ENCODE measurements around the gene TICRR.

DNA sequence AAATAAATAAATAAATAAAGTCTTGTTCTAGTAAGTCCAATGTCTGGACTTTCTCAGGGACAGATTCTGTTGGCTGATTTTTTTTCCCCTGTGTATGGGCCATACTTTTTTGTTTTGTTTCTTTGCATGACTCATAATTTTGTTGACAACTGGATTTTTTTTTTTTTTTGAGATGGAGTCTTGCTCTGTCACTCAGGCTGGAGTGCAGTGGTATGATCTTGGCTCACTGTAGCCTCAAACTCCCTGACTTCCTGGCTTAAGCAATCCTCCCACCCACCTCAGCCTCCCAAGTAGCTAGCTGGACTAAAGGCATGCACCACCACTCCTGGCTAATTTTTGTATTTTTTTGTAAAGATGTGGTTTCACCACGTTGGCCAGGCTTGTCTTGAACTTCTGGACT lies 38.9 kb downstream of the TICRR start:
- TF ChIP-seq, protein P1, sequence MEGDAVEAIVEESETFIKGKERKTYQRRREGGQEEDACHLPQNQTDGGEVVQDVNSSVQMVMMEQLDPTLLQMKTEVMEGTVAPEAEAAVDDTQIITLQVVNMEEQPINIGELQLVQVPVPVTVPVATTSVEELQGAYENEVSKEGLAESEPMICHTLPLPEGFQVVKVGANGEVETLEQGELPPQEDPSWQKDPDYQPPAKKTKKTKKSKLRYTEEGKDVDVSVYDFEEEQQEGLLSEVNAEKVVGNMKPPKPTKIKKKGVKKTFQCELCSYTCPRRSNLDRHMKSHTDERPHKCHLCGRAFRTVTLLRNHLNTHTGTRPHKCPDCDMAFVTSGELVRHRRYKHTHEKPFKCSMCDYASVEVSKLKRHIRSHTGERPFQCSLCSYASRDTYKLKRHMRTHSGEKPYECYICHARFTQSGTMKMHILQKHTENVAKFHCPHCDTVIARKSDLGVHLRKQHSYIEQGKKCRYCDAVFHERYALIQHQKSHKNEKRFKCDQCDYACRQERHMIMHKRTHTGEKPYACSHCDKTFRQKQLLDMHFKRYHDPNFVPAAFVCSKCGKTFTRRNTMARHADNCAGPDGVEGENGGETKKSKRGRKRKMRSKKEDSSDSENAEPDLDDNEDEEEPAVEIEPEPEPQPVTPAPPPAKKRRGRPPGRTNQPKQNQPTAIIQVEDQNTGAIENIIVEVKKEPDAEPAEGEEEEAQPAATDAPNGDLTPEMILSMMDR (IDR thresholded peaks at IDR 0.05; ENCODE audit: poor library complexity) = no peak
- TF ChIP-seq EZH2phosphoT487 (IDR thresholded peaks at IDR 0.05; ENCODE audit: low read depth, severe bottlenecking, unreplicated experiment) = no peak

All from hepatocyte (in vitro differentiated cells).